Activated CD8-positive, alpha-beta T cell treated with anti-CD3 and anti-CD28 coated beads for 36 hours (primary cell): ENCODE results near the gene SERPINE1. TPM values are rescaled to one million over a fixed set of nuclear protein-coding genes. Genes with fewer than 3 reads are reported as not detected.
"Not testable (repeated sequence)": the region's sequence is repeated elsewhere in the genome, so short reads cannot be mapped to it uniquely, and the experiment has no call there.

Source experiments
- ATAC-seq: fragments of 200-7000 bp; cut with Tn5 transposase; one replicate; pipeline ENCODE4 v1.10.0; 2021; ENCODE audit warnings: mild to moderate bottlenecking, moderate library complexity
- CTCF ChIA-PET: fragments of 350-600 bp; sonication (Branson Sonifier 250); formaldehyde crosslinking; loops from one replicate; lab custom pipeline; 2021; ENCODE audit warnings: antibody characterized with exemption; lab: Charles Lee
- POLR2A ChIA-PET: fragments of 350-600 bp; sonication (Branson Sonifier 250); formaldehyde crosslinking; loops from one replicate; lab custom pipeline; 2021; ENCODE audit warnings: antibody characterized with exemption; lab: Charles Lee
- DNase-seq: peaks from one replicate; pipeline ENCODE4 v3.0.0-alpha.2; 2020
- H3K27ac Mint-ChIP-seq: one replicate; pipeline ENCODE4 v1.8.0; 2021; ENCODE audit warnings: mild to moderate bottlenecking, mixed read lengths
- H3K27me3 Mint-ChIP-seq: one replicate; pipeline ENCODE4 v1.8.0; 2021; ENCODE audit warnings: mixed read lengths
- H3K36me3 Mint-ChIP-seq: one replicate; pipeline ENCODE4 v1.8.0; 2021; ENCODE audit warnings: low read depth, mixed read lengths
- H3K4me1 Mint-ChIP-seq: one replicate; pipeline ENCODE4 v1.8.0; 2021; ENCODE audit warnings: low read depth, mixed read lengths
- H3K4me3 Mint-ChIP-seq: one replicate; pipeline ENCODE4 v1.8.0; 2021; ENCODE audit warnings: mild to moderate bottlenecking, moderate library complexity, mixed read lengths
- H3K9me3 Mint-ChIP-seq: one replicate; pipeline ENCODE4 v1.8.0; 2021; ENCODE audit warnings: mixed read lengths
- CTCF ChIP-seq: fragments of 200-600 bp; IDR thresholded peaks from one replicate; pipeline ENCODE4 v1.8.0; 2022; ENCODE audit warnings: antibody characterized with exemption, mild to moderate bottlenecking
- intact Hi-C: fragments of 100-400 bp; cut with micrococcal nuclease; formaldehyde crosslinking; loops from one replicate; pipeline ENCODE4 v1.10.0; 2022
- total RNA-seq, 2 experiments: library from RNA; stranded (reverse); gene quantifications; one replicate each; pipeline ENCODE4 v1.2.3, GENCODE V29; 2021

SERPINE1 gene
- total RNA-seq, 2 experiments from 2014 or later = 1.2 to 1.3 TPM

- TF ChIP-seq CTCF = no peak
- DNase-seq = no peak
- peaks cover 36% of the 10 kb centered on the region for H3K4me1 Mint-ChIP-seq
- H3K27ac Mint-ChIP-seq = peak overlapping the region; percentile 68
- ChIA-PET CTCF (interaction anchor here (0.8 kb wide), 1 partner anchor 10 kb away, joined by 3 read pairs; no protein-coding TSS in a partner anchor), POLR2A (no interaction called here)
- peaks cover 44% of the 10 kb centered on the region for H3K36me3 Mint-ChIP-seq
- intact Hi-C loops = no loop called here
- no peak overlapping the region for H3K4me3 Mint-ChIP-seq
- H3K27me3 Mint-ChIP-seq = no peaks in the 10 kb centered on the region
- no peak for ATAC-seq
- H3K9me3 Mint-ChIP-seq = no peaks in the 10 kb centered on the region
Observed at GRCh38 chr7:101089876-101090275, 37.0 kb upstream of the SERPINE1 start.

GRCh38 chr7:101092266-101092905 lies 34.5 kb upstream of the SERPINE1 start:
- POLR2A ChIA-PET, DNase-seq, H3K27me3 Mint-ChIP-seq, H3K27ac Mint-ChIP-seq, ATAC-seq, CTCF ChIA-PET, intact Hi-C loops, H3K9me3 Mint-ChIP-seq, H3K4me3 Mint-ChIP-seq: not testable (repeated sequence)
- peaks cover 28% of the 10 kb centered on the region for H3K4me1 Mint-ChIP-seq
- H3K36me3 Mint-ChIP-seq = peaks cover 35% of the 10 kb centered on the region

GRCh38 chr7:101093906-101094305 lies 33.0 kb upstream of the SERPINE1 start:
- no peak overlapping the region for H3K27ac Mint-ChIP-seq
- ATAC-seq (no peak), DNase-seq (no peak)
- no peaks in the 10 kb centered on the region for H3K9me3 Mint-ChIP-seq
- no peak for TF ChIP-seq CTCF
- peaks cover 30% of the 10 kb centered on the region for H3K36me3 Mint-ChIP-seq
- ChIA-PET POLR2A (no interaction called here), CTCF (interaction anchor here (4.2 kb wide), 1 partner anchor 98 kb away, joined by 19 read pairs; no protein-coding TSS in a partner anchor)
- no peak overlapping the region for H3K4me3 Mint-ChIP-seq
- peaks cover 22% of the 10 kb centered on the region for H3K4me1 Mint-ChIP-seq
- intact Hi-C loops = no loop called here
- no peaks in the 10 kb centered on the region for H3K27me3 Mint-ChIP-seq

GRCh38 chr7:101094376-101094775 lies 32.5 kb upstream of the SERPINE1 start:
- Mint-ChIP-seq H3K4me1 (peaks cover 19% of the 10 kb centered on the region), H3K27me3 (no peaks in the 10 kb centered on the region), H3K4me3 (no peak overlapping the region), H3K36me3 (peaks cover 26% of the 10 kb centered on the region), H3K9me3 (no peaks in the 10 kb centered on the region), H3K27ac (no peak overlapping the region)
- POLR2A ChIA-PET = interaction anchor here (3.3 kb wide), 1 partner anchor 9 kb away, joined by 18 read pairs; the partner anchor contains the start of gene TRIM56
- no peak for DNase-seq
- ATAC-seq = no peak
- CTCF ChIA-PET = interaction anchor here (1.0 to 4.2 kb wide), 8 partner anchors 8 to 98 kb away, joined by 3 to 19 read pairs (median 4); partner anchors contain the start of gene TRIM56
- TF ChIP-seq CTCF = no peak
- intact Hi-C loops = no loop called here

GRCh38 chr7:101094791-101095375 lies 32.0 kb upstream of the SERPINE1 start:
- DNase-seq (peak; percentile 53), ATAC-seq (no peak)
- H3K9me3 Mint-ChIP-seq = no peaks in the 10 kb centered on the region
- H3K4me1 Mint-ChIP-seq = peaks cover 17% of the 10 kb centered on the region
- H3K27me3 Mint-ChIP-seq = peaks cover under 1% of the 10 kb centered on the region
- intact Hi-C loops = no loop called here
- POLR2A ChIA-PET = interaction anchor here (0.7 to 3.3 kb wide), 2 partner anchors 10 to 151 kb away, joined by 3 to 18 read pairs; partner anchors contain the start of gene TRIM56
- H3K36me3 Mint-ChIP-seq = peaks cover 21% of the 10 kb centered on the region
- H3K27ac Mint-ChIP-seq = no peak overlapping the region
- CTCF ChIA-PET = interaction anchor here (1.0 to 4.2 kb wide), 8 partner anchors 8 to 97 kb away, joined by 3 to 19 read pairs (median 4); partner anchors contain the start of gene TRIM56
- TF ChIP-seq CTCF = peak; percentile 73
- no peak overlapping the region for H3K4me3 Mint-ChIP-seq
